GM19099 (cell line): ENCODE measurements around the gene SERHL2.
A peak's percentile ranks its signal among the peaks of the same experiment; 100 is the strongest.

Source experiments
- POLR2A ChIP-seq: IDR thresholded peaks from 3 replicates; pipeline ENCODE4 v1.6.1; 2011; ENCODE audit warnings: low read depth; ENCODE audit not compliant: insufficient read length; ENCODE audit errors: extremely low read depth

The SERHL2 gene

GRCh38 chr22:42596863-42597530, 43.2 kb downstream of the SERHL2 start:
- no peak for TF ChIP-seq POLR2A

DNA sequence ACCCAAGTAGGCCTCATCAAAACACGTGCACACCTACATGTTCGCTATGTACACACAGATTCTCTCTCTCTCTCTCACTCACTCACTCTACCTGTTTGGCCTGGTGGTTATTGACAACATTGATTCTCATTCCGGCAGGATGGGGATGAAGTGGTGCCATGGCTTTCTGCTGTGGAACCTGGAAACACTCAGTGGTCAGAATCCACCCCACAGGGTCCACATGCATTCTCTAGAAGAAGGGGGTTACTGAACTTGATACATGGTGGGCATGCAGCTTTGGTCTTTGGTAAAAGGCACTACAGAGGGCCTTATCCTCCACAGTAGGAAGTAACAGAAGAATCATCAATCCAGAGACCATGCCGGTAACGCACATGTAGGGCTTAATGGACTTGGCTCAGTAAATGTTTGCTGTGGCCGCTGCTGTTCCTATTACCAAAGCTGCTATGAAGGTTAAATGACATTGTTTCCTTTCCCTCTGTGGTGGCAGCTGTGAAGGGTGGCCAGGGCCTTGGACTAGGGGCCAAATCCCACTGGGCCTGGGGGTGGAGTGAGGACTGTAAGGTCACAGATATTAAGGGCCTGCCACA, 48.2 kb downstream of the SERHL2 start:
- no peak for TF ChIP-seq POLR2A

- TF ChIP-seq POLR2A: no peak
Measured at GRCh38 chr22:42602470-42602869, 48.7 kb downstream of the SERHL2 start.

GRCh38 chr22:42603427-42603826, 49.7 kb downstream of the SERHL2 start:
- no peak for TF ChIP-seq POLR2A

DNA sequence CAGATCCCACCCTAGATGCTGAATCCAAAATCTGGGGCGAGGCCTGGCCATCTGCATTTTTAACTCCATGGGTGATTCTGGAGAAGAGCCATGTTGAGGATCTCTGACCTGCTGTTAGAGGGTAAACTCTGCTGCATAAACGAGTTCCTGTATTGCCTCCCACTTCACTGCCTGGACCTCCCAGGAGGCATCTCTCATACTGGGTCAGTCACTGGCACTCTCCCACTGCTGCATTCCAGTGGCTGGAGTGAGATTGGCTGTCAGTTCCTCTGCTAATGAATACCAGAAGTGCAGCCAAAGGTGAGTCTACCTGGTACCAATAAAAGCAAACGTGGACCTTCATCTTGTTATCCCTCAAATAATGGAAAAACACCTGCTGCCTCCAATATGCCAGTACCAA, 50.6 kb downstream of the SERHL2 start:
- TF ChIP-seq POLR2A: no peak

GRCh38 chr22:42608136-42608822, 54.5 kb downstream of the SERHL2 start:
- TF ChIP-seq POLR2A: no peak

DNA sequence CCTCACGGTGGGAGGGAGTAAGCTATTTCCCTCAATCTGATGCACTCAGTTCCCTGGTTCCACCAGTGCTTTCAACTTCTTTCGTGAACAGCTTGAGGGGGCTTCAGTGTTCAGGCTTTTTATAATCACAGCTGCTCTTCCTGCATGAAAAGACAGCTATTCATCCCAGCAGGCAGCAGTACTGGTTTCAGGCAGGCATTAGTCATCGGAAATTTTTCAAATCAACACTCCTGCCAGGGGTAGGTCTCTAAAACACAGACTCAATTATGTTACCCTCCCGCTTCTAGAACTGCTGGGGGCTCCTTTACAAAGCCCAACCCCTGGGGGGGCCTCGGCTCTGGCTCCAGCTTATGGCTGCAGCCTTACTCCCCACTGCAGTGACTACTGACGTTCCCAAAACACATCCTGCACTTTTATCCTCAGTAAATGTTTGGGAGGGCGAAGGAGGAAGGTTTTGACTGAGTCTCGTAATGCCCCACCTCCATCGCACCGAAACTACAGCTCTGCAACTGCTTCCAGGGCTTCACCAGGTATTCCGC, 55.1 kb downstream of the SERHL2 start:
- TF ChIP-seq POLR2A: no peak

DNA sequence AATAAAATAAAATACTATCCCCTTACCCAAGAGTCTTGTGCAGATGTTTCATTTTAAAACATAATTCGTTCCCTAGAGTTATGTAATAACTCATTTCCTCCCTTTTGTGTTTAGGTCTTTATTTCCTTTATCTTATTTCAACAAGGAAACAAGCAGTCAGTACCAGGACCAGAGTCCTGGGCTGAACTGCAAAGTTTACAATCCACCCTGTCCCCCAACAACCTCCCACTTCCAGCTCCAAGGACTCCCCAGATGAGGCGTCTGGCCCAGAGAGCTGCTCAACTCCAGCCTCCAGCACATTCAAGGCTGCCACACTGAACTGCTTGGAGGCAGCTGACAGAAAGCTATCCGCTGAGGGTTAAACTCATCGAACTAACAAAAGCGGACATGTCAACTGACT, 56.4 kb downstream of the SERHL2 start:
- no peak for TF ChIP-seq POLR2A

DNA sequence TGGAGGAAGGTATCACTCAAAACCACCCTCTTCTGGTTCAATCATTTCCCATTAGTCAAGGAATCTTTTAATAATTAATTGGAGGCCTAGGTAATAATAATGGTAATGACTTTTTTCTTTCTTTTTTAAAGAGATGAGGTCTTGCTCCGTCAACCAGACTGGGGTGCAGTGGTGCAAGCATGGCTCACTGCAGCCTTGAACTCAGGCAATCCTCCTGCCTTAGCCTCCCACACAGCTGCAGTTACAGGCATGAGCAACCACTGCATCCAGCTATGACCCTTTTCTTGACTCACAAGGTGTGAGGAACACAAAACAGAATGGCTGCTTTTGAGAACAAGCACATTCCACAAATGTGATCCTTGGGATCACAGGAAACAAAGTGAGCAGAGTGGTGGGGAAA, 57.3 kb downstream of the SERHL2 start:
- no peak for TF ChIP-seq POLR2A

DNA sequence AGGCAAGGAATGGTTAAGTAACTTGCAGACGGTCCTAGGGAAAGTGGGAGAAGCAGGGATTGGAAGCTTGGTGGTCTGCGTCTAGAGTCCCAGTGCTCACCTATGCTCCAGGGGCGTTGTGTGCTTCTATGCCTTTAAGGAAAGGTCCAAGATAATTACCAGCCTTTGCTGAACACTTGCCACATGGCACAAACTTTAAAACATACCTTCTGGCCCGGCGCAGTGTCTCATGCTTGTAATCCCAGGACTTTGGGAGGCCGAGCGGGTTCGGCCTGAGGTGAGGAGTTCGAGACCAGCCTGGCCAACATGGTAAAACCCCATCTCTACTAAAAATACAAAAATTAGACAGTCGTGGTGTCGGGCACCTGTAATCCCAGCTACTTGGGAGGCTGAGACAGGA, 58.6 kb downstream of the SERHL2 start:
- TF ChIP-seq POLR2A: no peak

GRCh38 chr22:42613872-42614301, 60.1 kb downstream of the SERHL2 start:
- no peak for TF ChIP-seq POLR2A

DNA sequence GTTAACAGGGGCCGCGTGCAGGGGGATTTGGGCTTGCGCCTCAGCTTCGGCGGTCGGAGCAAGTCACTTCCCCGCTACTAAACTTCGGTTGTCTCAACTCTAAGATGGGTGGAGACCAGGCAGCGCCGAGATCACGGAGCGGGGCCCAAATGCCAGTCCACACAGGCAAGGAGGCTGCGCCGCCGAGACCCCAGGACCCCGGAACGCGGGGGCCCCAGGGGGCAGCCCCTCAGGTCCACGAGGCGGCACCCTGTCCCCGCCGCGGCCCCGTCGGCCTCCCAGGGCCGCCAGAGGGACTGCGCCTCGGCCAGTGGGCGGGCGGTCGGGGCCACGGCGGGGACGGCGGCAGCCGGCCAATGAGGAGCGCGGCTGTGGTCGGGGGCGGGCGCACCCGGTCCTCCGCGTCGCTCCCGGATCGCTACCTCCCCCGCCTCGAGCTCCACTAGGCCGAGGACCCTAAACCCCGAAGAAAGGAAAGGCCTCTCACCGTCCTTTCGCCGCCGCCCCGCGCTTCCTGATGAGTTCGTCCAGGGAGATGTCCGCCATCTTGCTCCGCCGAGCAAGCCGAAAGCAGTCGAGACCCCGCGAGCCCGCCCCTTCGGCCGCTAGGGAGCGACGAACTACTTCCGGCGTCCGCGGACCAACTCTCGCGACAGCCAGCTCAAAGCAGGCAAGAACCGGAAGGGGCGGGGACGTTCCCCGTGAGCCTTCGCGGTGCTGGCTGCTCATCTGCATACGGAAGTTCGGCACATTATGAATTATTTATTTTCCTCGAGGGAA, 60.7 kb downstream of the SERHL2 start, which contains the start of gene POLDIP3:
Gene POLDIP3, minus strand, starts transcription at position 572 of the 780 bp plus-strand sequence. Its CDS starts 26 bp downstream, at position 546.
- TF ChIP-seq POLR2A: peak; percentile 76

- peak; percentile 100 for TF ChIP-seq POLR2A
Measured at GRCh38 chr22:42615092-42615859, 61.5 kb downstream of the SERHL2 start.
